NCI-H2081 (cell line): ENCODE measurements around the gene MFGE8.
A peak's percentile ranks its signal among the peaks of the same experiment; 100 is the strongest.

ENCODE experiments used
- DNase-seq, 2 experiments: peaks; one replicate each; lab custom pipeline; 2025; lab: John Stamatoyannopoulos, UW

The MFGE8 gene

GRCh38 chr15:88918738-88919137 lies 5.6 kb upstream of the MFGE8 start:
- DNase-seq: no peak

- no peak for DNase-seq
Observed at GRCh38 chr15:88917760-88918159, 4.6 kb upstream of the MFGE8 start.

GRCh38 chr15:88915354-88915753 lies 2.2 kb upstream of the MFGE8 start:
- no peak for DNase-seq

DNA sequence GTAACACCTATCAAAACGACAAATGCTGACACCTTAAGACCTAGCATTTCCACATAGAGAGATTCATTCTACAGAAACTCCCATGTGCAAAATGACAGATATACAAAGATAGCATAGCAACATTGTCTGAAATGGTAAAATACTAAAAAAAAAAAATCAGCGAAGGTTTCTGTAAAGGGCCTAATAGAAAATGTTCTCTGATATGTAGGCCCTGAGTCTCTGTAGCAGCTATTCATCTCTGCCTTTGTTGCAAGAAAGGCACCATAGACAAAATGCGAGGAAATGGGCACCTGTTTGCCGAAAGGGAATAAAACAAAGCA lies 631 bp upstream of the MFGE8 start:
- DNase-seq: no peak

DNA sequence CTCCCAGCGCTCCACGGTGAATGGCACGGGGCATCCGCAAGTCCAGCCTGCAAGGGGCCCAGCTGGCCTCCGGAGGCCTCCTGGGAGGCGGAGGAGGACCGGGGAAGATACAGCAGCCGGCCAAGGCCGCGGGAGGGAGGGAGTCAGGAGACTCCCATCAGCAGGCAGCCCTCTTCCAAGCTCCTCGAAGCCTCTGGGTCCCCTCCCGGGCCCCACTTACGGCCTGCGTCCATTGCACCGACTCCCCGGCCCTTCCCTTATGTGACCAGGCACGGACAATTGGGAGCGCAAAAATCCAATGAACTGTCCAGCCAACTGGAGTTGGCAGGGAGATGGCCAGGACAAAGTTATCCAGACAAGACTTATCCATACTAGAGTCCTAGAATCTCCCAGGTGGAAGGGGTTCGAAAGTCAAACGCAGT lies 668 bp downstream of the MFGE8 start:
- no peak for DNase-seq

- DNase-seq: no peak
Observed at GRCh38 chr15:88911766-88912118, 1.4 kb downstream of the MFGE8 start.

- no peak for DNase-seq
Observed at GRCh38 chr15:88909956-88910831, 3.0 kb downstream of the MFGE8 start.

DNA sequence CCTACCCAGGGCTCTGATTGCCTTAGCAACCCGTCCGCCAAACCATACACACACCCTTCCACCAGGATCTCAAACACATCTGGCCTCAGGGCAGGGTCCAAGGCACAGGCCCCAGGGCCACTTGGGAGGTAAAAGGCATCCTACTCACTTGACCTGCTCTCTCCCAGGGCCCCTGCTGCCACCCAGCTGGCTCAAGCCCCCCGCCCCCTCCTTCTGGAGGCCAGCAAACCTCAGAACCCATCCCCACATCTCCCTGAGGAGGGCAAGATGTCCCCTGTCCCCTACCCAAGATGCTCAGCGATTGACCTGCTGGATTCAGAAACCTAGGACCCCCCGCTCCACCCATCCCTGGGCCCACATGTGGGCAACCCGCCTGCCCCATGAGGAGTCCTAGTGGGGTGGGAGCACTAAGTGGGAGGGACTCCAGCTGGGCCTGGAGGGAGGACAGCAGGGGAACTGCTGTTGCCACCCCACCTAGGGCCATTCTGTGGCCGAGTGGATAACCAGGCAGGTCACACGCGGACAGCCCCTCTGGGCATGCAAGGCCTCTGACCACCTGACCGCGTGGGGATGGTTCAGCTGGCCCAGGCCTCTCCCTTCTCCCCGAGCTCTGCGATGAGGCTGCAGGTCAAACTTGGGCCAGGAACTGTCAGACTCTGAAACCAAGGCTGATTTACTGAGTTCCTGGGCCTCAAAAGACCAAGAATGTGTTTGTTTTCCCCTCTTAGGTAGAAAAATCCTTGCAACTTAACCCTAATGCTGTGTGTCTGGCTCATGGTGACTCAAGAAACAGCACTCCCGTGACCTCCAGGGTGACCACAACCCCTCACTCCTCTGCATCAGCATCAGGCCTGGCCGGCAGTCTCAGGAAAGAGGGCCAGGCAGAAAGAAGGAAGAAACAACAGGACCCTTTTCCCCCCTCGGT lies 4.2 kb downstream of the MFGE8 start:
- no peak for DNase-seq

- DNase-seq: no peak
Observed at GRCh38 chr15:88908123-88908522, 5.1 kb downstream of the MFGE8 start.

GRCh38 chr15:88907111-88907510 lies 6.1 kb downstream of the MFGE8 start:
- no peak for DNase-seq

DNA sequence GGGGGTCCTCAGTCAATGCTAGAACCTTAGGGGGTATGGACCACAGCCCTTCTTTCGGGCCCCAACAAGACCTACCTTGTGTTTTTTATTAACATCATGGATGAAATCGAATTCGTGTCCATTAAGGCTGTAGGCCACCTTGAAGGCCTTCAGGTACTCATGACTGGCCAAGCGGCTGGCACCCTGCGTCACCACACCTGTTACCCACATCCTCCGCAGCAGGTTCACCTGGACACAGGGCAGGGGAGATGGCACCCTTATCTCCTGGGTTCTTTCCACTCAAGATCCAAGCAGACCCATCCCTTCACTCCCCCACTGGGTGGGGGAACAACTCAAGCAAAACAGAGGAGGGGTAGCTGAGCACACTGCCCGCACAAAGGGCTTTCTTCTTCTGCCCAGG lies 6.6 kb downstream of the MFGE8 start:
- DNase-seq: no peak

DNA sequence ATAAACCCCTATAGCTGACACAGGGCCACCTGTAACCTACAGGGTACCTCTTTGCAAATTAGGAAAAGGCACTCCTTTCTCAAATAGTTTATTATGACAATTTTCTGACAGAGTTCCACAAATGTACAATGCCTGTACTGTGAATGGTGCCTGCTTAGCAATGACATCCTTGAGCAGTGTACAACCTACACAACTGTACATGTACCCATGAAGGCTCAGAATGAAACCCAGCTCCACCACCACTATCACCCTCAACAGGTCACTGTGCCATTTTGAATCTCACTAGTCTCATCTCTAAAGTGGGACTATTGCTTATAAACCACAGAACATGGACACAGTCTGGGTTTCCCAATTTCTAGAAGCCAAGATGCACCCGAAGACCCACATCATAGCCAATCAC lies 7.0 kb downstream of the MFGE8 start:
- no peak for DNase-seq

DNA sequence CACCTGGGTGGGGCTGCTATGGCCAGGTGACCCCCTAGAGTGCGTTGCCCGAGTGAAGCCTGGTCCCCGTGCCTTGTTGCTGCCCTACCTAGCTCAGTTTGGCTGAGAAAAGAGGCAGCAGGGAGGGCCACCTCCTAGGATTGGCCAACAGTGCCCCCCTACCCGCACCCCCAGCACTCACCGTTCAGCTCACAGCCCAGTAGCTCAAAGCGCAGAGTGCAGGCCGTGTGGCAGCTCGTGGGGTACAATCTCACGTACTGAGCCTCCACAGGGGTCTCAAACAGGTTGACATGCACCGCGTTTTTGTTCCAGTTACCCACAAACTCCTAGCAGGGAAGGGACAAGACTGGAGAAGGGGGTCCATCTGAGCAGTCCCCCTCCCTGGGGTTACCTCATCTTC lies 7.6 kb downstream of the MFGE8 start:
- no peak for DNase-seq

- DNase-seq: peak; percentile 68 to 78
Observed at GRCh38 chr15:88904624-88905327, 8.4 kb downstream of the MFGE8 start.

DNA sequence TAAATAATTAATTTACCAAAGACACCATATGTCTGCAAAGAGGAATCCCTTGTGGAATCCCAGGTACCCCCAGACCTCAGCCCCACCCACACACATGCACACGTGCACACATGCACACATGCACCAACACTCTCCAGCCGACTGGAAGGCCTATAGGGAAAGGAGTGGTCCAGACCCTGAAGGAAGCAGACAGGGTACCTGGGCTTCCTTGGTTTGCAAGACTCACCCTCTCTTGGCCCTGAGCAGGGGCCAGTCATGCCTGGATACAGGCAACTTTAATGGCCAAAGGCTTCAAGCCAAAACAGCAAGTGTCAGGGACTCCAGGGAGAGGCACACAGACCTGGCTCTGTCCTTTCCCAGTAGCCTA lies 8.9 kb downstream of the MFGE8 start:
- no peak for DNase-seq

- no peak for DNase-seq
Observed at GRCh38 chr15:88902846-88903245, 10.3 kb downstream of the MFGE8 start.

- DNase-seq: no peak
Observed at GRCh38 chr15:88902221-88902835, 10.9 kb downstream of the MFGE8 start.

- no peak for DNase-seq
Observed at GRCh38 chr15:88901508-88902220, 11.5 kb downstream of the MFGE8 start.

- no peak for DNase-seq
Observed at GRCh38 chr15:88900982-88901418, 12.2 kb downstream of the MFGE8 start.

DNA sequence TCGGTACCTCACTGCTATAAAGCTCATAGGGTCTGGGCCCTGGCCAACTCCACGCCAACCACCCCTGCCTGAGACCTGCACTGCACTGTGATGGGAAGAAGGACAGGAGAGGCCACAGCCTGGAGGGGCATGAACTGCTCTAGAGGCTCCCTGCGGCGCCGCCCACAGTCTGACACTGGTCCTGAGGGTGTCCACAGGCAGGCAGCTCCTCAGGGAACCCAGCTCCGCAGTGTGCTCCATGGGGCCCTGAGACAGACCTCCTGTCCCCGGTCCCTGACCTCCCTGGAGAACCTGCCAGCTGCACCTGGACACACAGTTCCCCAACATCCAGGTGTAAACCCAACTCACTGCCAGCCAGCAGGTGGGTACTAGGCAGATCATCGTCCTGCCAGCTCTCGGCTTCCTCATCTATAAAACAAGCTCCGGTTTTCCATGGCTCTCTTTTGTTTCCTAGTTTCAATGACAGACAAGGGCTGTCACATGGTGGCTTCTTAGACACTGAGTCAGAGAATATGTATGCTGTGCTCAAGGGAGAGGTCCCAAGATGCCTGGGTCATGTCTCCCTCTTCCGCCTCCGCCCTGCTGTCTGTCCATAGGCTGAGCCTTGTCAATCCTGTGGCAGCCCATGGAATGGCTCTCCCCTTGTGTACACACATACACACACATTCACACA lies 12.7 kb downstream of the MFGE8 start:
- DNase-seq: no peak

DNA sequence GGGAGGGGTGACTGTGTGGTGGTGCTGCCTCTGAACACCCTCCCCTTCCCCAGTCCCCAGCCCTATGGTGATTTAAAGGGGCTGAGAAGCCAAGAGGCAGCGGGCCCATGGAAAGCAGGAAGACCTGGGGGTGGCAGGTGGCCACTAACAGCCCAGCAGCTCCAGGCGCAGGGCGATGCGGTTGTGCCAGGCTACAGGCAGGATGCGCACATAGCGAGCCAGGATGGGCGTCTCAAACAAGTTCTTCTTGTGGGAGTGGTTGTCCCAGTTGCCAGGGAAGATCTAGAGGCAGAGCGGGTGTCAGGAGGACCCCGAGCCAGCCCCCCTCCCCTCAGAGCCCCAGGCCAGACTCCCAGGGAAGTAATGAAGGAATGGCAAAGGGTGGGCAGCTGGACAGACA lies 13.9 kb downstream of the MFGE8 start:
- no peak for DNase-seq
